Activated CD4-positive, alpha-beta memory T cell treated with anti-CD3 and anti-CD28 coated beads, Interleukin-2, amount 10 ng/mL, durations not matched to agents 7 days and 5 days (primary cell): Measurements from ENCODE around the gene EFHD2. TPM values are rescaled to one million over a fixed set of nuclear protein-coding genes. Genes with fewer than 3 reads are reported as not detected.
"Not testable (repeated sequence)": the region's sequence is repeated elsewhere in the genome, so short reads cannot be mapped to it uniquely, and the experiment has no call there.

Experiments
- CTCF ChIA-PET: fragments of 350-600 bp; sonication (Branson Sonifier 250); formaldehyde crosslinking; loops from one replicate; lab custom pipeline; 2021; ENCODE audit warnings: antibody characterized with exemption, inconsistent platforms; lab: Charles Lee
- POLR2A ChIA-PET: fragments of 350-600 bp; sonication (Branson Sonifier 250); formaldehyde crosslinking; loops from one replicate; lab custom pipeline; 2021; ENCODE audit warnings: antibody characterized with exemption; lab: Charles Lee
- DNase-seq: peaks from one replicate; pipeline ENCODE4 v3.0.0-alpha.2; 2020
- H3K27ac Mint-ChIP-seq: one replicate; pipeline ENCODE4 v1.8.0; 2021; ENCODE audit warnings: mild to moderate bottlenecking, mixed read lengths
- H3K27me3 Mint-ChIP-seq: one replicate; pipeline ENCODE4 v1.8.0; 2021; ENCODE audit warnings: mixed read lengths
- H3K36me3 Mint-ChIP-seq: one replicate; pipeline ENCODE4 v1.8.0; 2021; ENCODE audit warnings: low read depth, mixed read lengths
- H3K4me1 Mint-ChIP-seq: one replicate; pipeline ENCODE4 v1.8.0; 2021; ENCODE audit warnings: mixed read lengths
- H3K4me3 Mint-ChIP-seq: one replicate; pipeline ENCODE4 v1.8.0; 2021; ENCODE audit warnings: mild to moderate bottlenecking, mixed read lengths
- H3K9me3 Mint-ChIP-seq: one replicate; pipeline ENCODE4 v1.8.0; 2021; ENCODE audit warnings: mixed read lengths
- total RNA-seq, 2 experiments: library from RNA; stranded (reverse); gene quantifications; one replicate each; pipeline ENCODE4 v1.2.3, GENCODE V29; 2021

The EFHD2 gene
- total RNA-seq, 2 experiments from 2014 or later = 97.7 to 99.7 TPM

- no peaks in the 10 kb centered on the region for H3K36me3 Mint-ChIP-seq
- H3K4me3 Mint-ChIP-seq = no peak overlapping the region
- no peak for DNase-seq
- H3K9me3 Mint-ChIP-seq = no peaks in the 10 kb centered on the region
- H3K27ac Mint-ChIP-seq = no peak overlapping the region
- ChIA-PET CTCF (no interaction called here), POLR2A (no interaction called here)
- no peaks in the 10 kb centered on the region for H3K4me1 Mint-ChIP-seq
- peaks cover 10% of the 10 kb centered on the region for H3K27me3 Mint-ChIP-seq
These were observed 44.6 kb downstream of the EFHD2 start for GRCh38 chr1:15454256-15454655.

DNA sequence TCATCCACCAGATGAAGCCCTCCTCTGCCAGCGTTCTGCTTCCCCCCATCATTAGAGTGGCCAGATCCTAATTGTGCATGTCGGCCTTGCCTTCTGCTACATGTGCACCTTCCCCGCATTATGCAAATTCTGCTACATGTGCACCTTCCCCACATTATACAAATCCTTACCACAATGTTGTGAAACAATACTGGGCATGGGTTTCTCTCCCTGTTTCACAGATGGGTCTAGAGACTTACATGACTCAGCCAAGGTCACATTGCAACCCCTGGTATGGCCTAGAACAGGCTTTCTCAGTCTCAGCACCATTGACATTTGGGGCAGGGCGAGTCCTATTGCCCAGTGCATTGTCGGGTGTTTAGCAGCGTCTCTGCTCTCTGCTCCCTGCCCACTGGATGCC, 45.8 kb downstream of the EFHD2 start:
- Mint-ChIP-seq H3K27me3 (peaks cover 10% of the 10 kb centered on the region), H3K4me1 (no peaks in the 10 kb centered on the region), H3K9me3 (no peaks in the 10 kb centered on the region), H3K27ac (no peak overlapping the region), H3K36me3 (no peaks in the 10 kb centered on the region), H3K4me3 (no peak overlapping the region)
- ChIA-PET CTCF (no interaction called here), POLR2A (no interaction called here)
- no peak for DNase-seq

DNA sequence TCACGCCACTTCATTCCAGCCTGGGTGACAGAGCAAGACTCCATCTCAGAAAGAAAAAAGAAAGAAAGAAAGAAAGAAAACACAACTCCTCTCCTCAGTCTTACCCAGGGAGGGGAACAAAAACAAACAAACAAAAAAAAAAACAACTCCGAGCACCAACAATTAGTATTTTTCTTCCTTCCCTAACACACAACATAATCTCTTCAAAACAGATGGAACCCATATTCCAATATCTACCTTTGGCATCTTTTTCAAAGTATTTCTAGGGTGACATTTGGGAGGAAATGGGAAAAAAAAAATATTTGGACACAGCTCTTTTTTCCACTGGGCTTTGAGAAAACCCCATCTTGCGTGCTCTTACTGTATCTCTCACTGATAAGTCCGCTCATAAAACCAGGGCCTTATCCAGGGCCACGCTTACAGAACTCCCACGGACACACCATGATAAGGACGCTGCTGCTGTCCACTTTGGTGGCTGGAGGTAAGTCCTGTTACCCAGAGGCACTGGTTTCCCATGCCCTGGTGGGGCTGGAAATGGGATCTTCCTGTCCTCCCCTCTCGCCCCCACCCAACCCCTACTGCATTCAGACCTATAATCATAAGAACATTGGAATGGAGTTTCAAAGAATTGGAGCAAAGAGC, 46.7 kb downstream of the EFHD2 start, which contains the start of gene CELA2A:
CELA2A (plus strand) TSS at position 420 of the 642 bp plus-strand sequence; CDS start at position 442, 22 bp downstream.
- Mint-ChIP-seq H3K27ac (no peak within 1 kb of the TSS), H3K27me3 (peaks cover 8% of the 10 kb centered on the region), H3K9me3 (no peaks in the 10 kb centered on the region), H3K4me1 (no peaks in the 10 kb centered on the region), H3K36me3 (no peaks in the 10 kb centered on the region), H3K4me3 (no peak within 1 kb of the TSS)
- DNase-seq = no peak
- POLR2A ChIA-PET = no interaction called here
- CTCF ChIA-PET = no interaction called here

DNA sequence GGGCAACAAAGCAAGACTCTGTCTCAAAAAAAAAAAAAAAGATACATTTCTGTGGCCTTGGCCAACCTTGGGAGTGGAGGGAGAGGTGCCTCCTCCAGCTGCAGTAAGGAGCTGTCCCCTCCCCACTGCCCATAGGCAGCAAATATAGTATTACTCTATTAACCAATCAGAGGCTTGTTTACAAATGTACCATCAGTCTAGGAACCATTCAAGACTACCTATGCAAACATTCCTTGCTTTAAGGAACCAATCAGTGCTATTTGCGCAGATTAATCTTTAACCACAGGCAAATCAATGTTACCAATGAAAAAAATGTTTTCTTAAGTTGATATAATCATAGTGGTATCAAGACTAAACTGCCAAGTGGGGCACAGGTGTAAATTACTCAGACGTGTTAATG, 47.9 kb downstream of the EFHD2 start:
- CTCF ChIA-PET = no interaction called here

DNA sequence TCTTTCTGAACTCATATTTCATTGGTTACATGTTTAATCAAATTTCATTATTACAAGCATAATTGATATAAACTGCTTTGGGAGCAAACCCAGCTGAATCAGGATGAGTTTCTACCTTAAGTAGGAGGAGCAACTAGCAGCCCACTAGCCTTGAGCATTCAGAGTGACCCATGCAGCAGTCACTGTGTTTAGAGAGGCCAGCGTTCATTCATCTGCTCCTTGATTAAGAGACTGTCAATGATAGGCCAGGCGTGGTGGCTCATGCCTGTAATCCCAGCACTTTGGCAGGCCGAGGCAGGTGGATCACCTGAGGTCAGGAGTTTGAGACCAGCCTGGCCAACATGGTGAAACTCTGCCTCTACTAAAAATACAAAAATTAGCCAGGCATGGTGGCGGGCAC, 48.7 kb downstream of the EFHD2 start:
- POLR2A ChIA-PET, CTCF ChIA-PET, H3K36me3 Mint-ChIP-seq, H3K27me3 Mint-ChIP-seq, H3K4me1 Mint-ChIP-seq, H3K27ac Mint-ChIP-seq, DNase-seq, H3K9me3 Mint-ChIP-seq, H3K4me3 Mint-ChIP-seq: not testable (repeated sequence)

More for the DNA sequence above, 47.9 kb downstream of the EFHD2 start:
- Mint-ChIP-seq H3K4me1 (no peaks in the 10 kb centered on the region), H3K4me3 (no peak overlapping the region), H3K9me3 (no peaks in the 10 kb centered on the region), H3K27ac (no peak overlapping the region), H3K36me3 (no peaks in the 10 kb centered on the region), H3K27me3 (peaks cover 8% of the 10 kb centered on the region)
- POLR2A ChIA-PET = no interaction called here
- DNase-seq = no peak

- peaks cover 11% of the 10 kb centered on the region for H3K27me3 Mint-ChIP-seq
- no peak for DNase-seq
- H3K36me3 Mint-ChIP-seq = no peaks in the 10 kb centered on the region
- no peaks in the 10 kb centered on the region for H3K9me3 Mint-ChIP-seq
- no peak overlapping the region for H3K27ac Mint-ChIP-seq
- POLR2A ChIA-PET = no interaction called here
- CTCF ChIA-PET = no interaction called here
- peaks cover 3% of the 10 kb centered on the region for H3K4me1 Mint-ChIP-seq
- no peak overlapping the region for H3K4me3 Mint-ChIP-seq
These were observed 50.4 kb downstream of the EFHD2 start for GRCh38 chr1:15459771-15460707.

DNA sequence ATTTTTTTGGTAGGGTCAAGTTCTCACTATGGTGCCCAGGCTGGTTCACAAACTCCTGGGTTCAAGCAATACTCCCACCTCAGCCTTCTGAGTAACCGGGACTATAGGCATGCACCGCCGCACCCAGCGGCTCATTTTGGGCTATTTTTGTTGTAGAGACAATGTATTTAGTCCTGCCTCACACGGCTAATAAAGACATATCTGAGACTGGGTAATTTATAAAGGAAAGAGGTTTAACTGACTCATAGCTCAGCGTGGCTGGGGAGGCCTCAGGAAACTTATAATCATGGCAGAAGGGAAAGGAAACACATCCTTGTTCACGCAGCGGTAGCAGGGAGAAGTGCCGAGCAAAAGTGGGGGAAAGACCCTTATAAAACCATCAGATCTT, 51.0 kb downstream of the EFHD2 start:
- no peak overlapping the region for H3K4me3 Mint-ChIP-seq
- peaks cover 14% of the 10 kb centered on the region for H3K27me3 Mint-ChIP-seq
- H3K4me1 Mint-ChIP-seq = peaks cover 3% of the 10 kb centered on the region
- DNase-seq = no peak
- H3K27ac Mint-ChIP-seq = no peak overlapping the region
- no peaks in the 10 kb centered on the region for H3K36me3 Mint-ChIP-seq
- POLR2A ChIA-PET = no interaction called here
- CTCF ChIA-PET = no interaction called here
- no peaks in the 10 kb centered on the region for H3K9me3 Mint-ChIP-seq

- H3K4me1 Mint-ChIP-seq, H3K27ac Mint-ChIP-seq, H3K9me3 Mint-ChIP-seq, H3K27me3 Mint-ChIP-seq, CTCF ChIA-PET, POLR2A ChIA-PET, DNase-seq, H3K4me3 Mint-ChIP-seq, H3K36me3 Mint-ChIP-seq: not testable (repeated sequence)
These were observed 53.5 kb downstream of the EFHD2 start for GRCh38 chr1:15463064-15463800.

GRCh38 chr1:15463926-15464322, 54.2 kb downstream of the EFHD2 start:
- POLR2A ChIA-PET, H3K27me3 Mint-ChIP-seq, H3K4me3 Mint-ChIP-seq, H3K9me3 Mint-ChIP-seq, H3K36me3 Mint-ChIP-seq, H3K27ac Mint-ChIP-seq, DNase-seq, CTCF ChIA-PET, H3K4me1 Mint-ChIP-seq: not testable (repeated sequence)

GRCh38 chr1:15465674-15466073, 56.0 kb downstream of the EFHD2 start:
- Mint-ChIP-seq H3K4me1 (peaks cover 3% of the 10 kb centered on the region), H3K27ac (no peak overlapping the region), H3K36me3 (no peaks in the 10 kb centered on the region), H3K27me3 (peaks cover 12% of the 10 kb centered on the region), H3K9me3 (no peaks in the 10 kb centered on the region), H3K4me3 (no peak overlapping the region)
- CTCF ChIA-PET = no interaction called here
- POLR2A ChIA-PET = no interaction called here
- no peak for DNase-seq

GRCh38 chr1:15466955-15467625, 57.4 kb downstream of the EFHD2 start:
- peaks cover 12% of the 10 kb centered on the region for H3K27me3 Mint-ChIP-seq
- CTCF ChIA-PET, H3K4me3 Mint-ChIP-seq, H3K27ac Mint-ChIP-seq, H3K36me3 Mint-ChIP-seq, H3K9me3 Mint-ChIP-seq, H3K4me1 Mint-ChIP-seq, DNase-seq, POLR2A ChIA-PET: not testable (repeated sequence)

GRCh38 chr1:15468145-15468544, 58.5 kb downstream of the EFHD2 start:
- CTCF ChIA-PET = no interaction called here

GRCh38 chr1:15469361-15469760, 59.7 kb downstream of the EFHD2 start:
- Mint-ChIP-seq H3K27me3 (peaks cover 9% of the 10 kb centered on the region), H3K27ac (no peak overlapping the region)
- CTCF ChIA-PET = no interaction called here

More at GRCh38 chr1:15468145-15468544, 58.5 kb downstream of the EFHD2 start:
- peaks cover 12% of the 10 kb centered on the region for H3K27me3 Mint-ChIP-seq
- H3K4me3 Mint-ChIP-seq = no peak overlapping the region
- no peaks in the 10 kb centered on the region for H3K36me3 Mint-ChIP-seq
- peaks cover 3% of the 10 kb centered on the region for H3K4me1 Mint-ChIP-seq
- DNase-seq = no peak
- POLR2A ChIA-PET = no interaction called here
- H3K9me3 Mint-ChIP-seq = no peaks in the 10 kb centered on the region
- H3K27ac Mint-ChIP-seq = no peak overlapping the region

More at GRCh38 chr1:15469361-15469760, 59.7 kb downstream of the EFHD2 start:
- H3K36me3 Mint-ChIP-seq = no peaks in the 10 kb centered on the region
- no peak for DNase-seq
- H3K4me1 Mint-ChIP-seq = no peaks in the 10 kb centered on the region
- POLR2A ChIA-PET = interaction anchor here (0.6 kb wide), 1 partner anchor 273 kb away, joined by 3 read pairs; the partner anchor contains the start of gene TMEM82
- no peak overlapping the region for H3K4me3 Mint-ChIP-seq
- H3K9me3 Mint-ChIP-seq = no peaks in the 10 kb centered on the region
